Measurements from ENCODE around the gene PIK3C2G. TPM values are rescaled to one million over a fixed set of nuclear protein-coding genes. Genes with fewer than 3 reads are reported as not detected.

PIK3C2G gene
- total and polyA plus RNA-seq, 8 donors = 0.29 to 191 (median 48.7) TPM

- Histone ChIP-seq H3K4me3 (no peak overlapping the region), H3K27ac (no peak overlapping the region), H3K27me3 (no peaks in the 10 kb centered on the region), H3K4me1 (no peaks in the 10 kb centered on the region), H3K36me3 (peaks cover 0 to 21% (median 16%) of the 10 kb centered on the region in 4 donors), H3K9me3 (no peaks in the 10 kb centered on the region)
- WGBS, 5 donors = 58 to 100% (median 69%) methylated on average over 2 of the region's 2 CpGs
- no peak for DNase-seq
- intact Hi-C loops (cut with DNase I; ENCODE audit: low total_unique reads) = no loop called here
- TF ChIP-seq CTCF (IDR thresholded peaks at IDR 0.05) (no peak), EP300 (IDR thresholded peaks at IDR 0.05) (no peak), POLR2A (IDR thresholded peaks at IDR 0.05) (no peak), POLR2AphosphoS5 (IDR thresholded peaks at IDR 0.05) (no peak)
Observed at GRCh38 chr12:18375583-18375982, 114.3 kb downstream of the PIK3C2G start.

DNA sequence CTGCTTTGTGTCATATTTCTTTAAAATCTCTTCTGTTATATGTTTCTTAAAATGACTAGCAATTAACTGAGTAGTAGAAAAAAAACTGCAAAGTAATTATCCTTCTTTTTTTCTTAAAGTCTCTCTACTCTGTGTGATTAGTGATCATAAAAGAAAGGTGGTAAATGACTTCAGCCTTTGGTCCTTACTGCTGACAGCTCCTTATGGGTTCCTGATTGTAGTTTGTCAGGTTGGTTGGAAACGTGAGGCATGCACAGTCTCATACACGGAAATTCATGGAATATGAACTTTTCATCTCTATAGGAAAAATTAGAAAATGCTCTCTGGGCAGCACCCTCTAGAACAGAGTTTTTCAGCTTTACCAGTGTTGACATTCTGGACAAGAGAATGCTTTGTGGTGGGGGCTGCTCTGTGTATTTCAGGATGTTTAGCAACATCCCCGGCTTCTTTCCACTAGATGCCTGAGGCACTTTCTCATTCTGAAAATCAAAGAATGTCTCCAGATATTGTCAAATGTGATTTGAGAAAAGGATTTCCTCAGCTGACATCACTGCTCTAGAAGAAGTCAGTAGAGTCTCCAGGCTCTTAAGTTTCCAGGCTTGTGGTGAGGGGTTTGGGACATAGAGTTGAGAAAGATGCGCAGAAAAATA lies 121.0 kb downstream of the PIK3C2G start:
- 70 to 82% (median 73%) methylated on average over 4 of the region's 4 CpGs for WGBS, 5 donors
- Histone ChIP-seq H3K4me3 (no peak overlapping the region), H3K9me3 (no peaks in the 10 kb centered on the region), H3K36me3 (peaks cover 0 to 7% (median 5%) of the 10 kb centered on the region in 4 donors), H3K27me3 (no peaks in the 10 kb centered on the region), H3K27ac (no peak overlapping the region), H3K4me1 (peaks cover 0 to 14% (median 10%) of the 10 kb centered on the region in 4 donors)
- DNase-seq = no peak
- TF ChIP-seq POLR2A (IDR thresholded peaks at IDR 0.05) (no peak), EP300 (IDR thresholded peaks at IDR 0.05) (no peak), POLR2AphosphoS5 (IDR thresholded peaks at IDR 0.05) (no peak), CTCF (IDR thresholded peaks at IDR 0.05) (no peak)
- intact Hi-C loops (cut with DNase I; ENCODE audit: low total_unique reads) = no loop called here

- WGBS, 5 donors = 38 to 56% (median 42%) methylated on average over 4 of the region's 4 CpGs
- Histone ChIP-seq H3K9me3 (no peaks in the 10 kb centered on the region), H3K36me3 (peaks cover 0 to 8% (median 3%) of the 10 kb centered on the region in 4 donors), H3K27ac (no peak overlapping the region), H3K4me3 (no peak overlapping the region), H3K27me3 (no peaks in the 10 kb centered on the region), H3K4me1 (peaks cover 0 to 14% (median 10%) of the 10 kb centered on the region in 4 donors)
- intact Hi-C loops (cut with DNase I; ENCODE audit: low total_unique reads) = no loop called here
- peak in 1 of 2 donors; percentile 79 for DNase-seq
- TF ChIP-seq POLR2AphosphoS5 (IDR thresholded peaks at IDR 0.05) = peak in 1 of 3 donors; percentile 37
- TF ChIP-seq CTCF (IDR thresholded peaks at IDR 0.05) = no peak
- no peak for TF ChIP-seq POLR2A (IDR thresholded peaks at IDR 0.05)
- no peak for TF ChIP-seq EP300 (IDR thresholded peaks at IDR 0.05)
Observed at GRCh38 chr12:18383203-18383602, 121.9 kb downstream of the PIK3C2G start.

DNA sequence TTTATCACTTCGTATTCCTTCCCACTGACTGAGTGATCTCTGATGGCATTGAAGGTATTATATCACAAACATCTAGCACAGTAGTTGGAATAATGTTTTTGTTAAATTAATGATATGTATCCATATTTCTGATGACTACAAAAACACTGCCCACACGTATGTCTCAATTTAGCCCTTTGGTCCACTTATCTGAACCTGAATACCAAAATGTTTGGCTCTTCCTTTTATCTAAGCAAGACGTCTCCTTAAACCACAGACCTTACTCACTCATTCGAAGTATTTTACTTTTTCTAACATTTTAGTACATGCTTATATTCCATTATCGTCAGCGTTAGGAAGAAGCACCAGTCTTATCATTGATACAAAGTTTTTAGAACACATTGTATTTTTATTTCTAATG lies 126.4 kb downstream of the PIK3C2G start:
- Histone ChIP-seq H3K4me1 (peaks cover 0 to 14% (median 8%) of the 10 kb centered on the region in 4 donors), H3K9me3 (no peaks in the 10 kb centered on the region), H3K27me3 (no peaks in the 10 kb centered on the region), H3K27ac (no peak overlapping the region), H3K4me3 (no peak overlapping the region), H3K36me3 (peaks cover 0 to 15% (median 4%) of the 10 kb centered on the region in 4 donors)
- no peak for TF ChIP-seq EP300 (IDR thresholded peaks at IDR 0.05)
- no peak for TF ChIP-seq POLR2AphosphoS5 (IDR thresholded peaks at IDR 0.05)
- TF ChIP-seq CTCF (IDR thresholded peaks at IDR 0.05) = no peak
- no peak for TF ChIP-seq POLR2A (IDR thresholded peaks at IDR 0.05)
- 85 to 97% (median 94%) methylated on average over 6 of the region's 6 CpGs for WGBS, 5 donors
- intact Hi-C loops (cut with DNase I; ENCODE audit: low total_unique reads) = no loop called here
- DNase-seq = no peak

Measured in stomach (tissue), 9 donors.